ENCODE measurements around the gene UNC5C.

The UNC5C gene

GRCh38 chr4:95536650-95537049 is 12.1 kb downstream of the UNC5C start:
- Mint-ChIP-seq H3K4me1 (no peaks in the 10 kb centered on the region), H3K36me3 (no peaks in the 10 kb centered on the region), H3K27ac (no peak overlapping the region), H3K9me3 (peaks cover 2% of the 10 kb centered on the region), H3K4me3 (no peak overlapping the region)
- no peak for DNase-seq (ENCODE audit: low spot score in 2 of 2)
- ATAC-seq: no peak

GRCh38 chr4:95535180-95535579 is 13.6 kb downstream of the UNC5C start:
- H3K9me3 Mint-ChIP-seq: peaks cover under 1% of the 10 kb centered on the region
- no peak overlapping the region for H3K27ac Mint-ChIP-seq
- no peak for ATAC-seq
- no peak for DNase-seq (ENCODE audit: low spot score in 2 of 2)
- H3K36me3 Mint-ChIP-seq: no peaks in the 10 kb centered on the region
- H3K4me1 Mint-ChIP-seq: no peaks in the 10 kb centered on the region
- H3K4me3 Mint-ChIP-seq: no peak overlapping the region

- H3K9me3 Mint-ChIP-seq: no peaks in the 10 kb centered on the region
Measured at GRCh38 chr4:95534032-95534431, 14.7 kb downstream of the UNC5C start.

GRCh38 chr4:95533254-95533653 is 15.5 kb downstream of the UNC5C start:
- no peak overlapping the region for H3K4me3 Mint-ChIP-seq
- ATAC-seq (no peak), DNase-seq (ENCODE audit: low spot score in 2 of 2) (no peak)
- no peaks in the 10 kb centered on the region for H3K4me1 Mint-ChIP-seq
- peaks cover 4% of the 10 kb centered on the region for H3K9me3 Mint-ChIP-seq
- H3K36me3 Mint-ChIP-seq: no peaks in the 10 kb centered on the region
- no peak overlapping the region for H3K27ac Mint-ChIP-seq

More at GRCh38 chr4:95534032-95534431, 14.7 kb downstream of the UNC5C start:
- ATAC-seq (no peak), DNase-seq (ENCODE audit: low spot score in 2 of 2) (no peak)
- Mint-ChIP-seq H3K27ac (no peak overlapping the region), H3K4me1 (no peaks in the 10 kb centered on the region), H3K4me3 (no peak overlapping the region), H3K36me3 (no peaks in the 10 kb centered on the region)

- Mint-ChIP-seq H3K4me3 (no peak overlapping the region), H3K27ac (no peak overlapping the region), H3K9me3 (peaks cover 4% of the 10 kb centered on the region), H3K4me1 (no peaks in the 10 kb centered on the region), H3K36me3 (no peaks in the 10 kb centered on the region)
- ATAC-seq (no peak), DNase-seq (ENCODE audit: low spot score in 2 of 2) (no peak)
Measured at GRCh38 chr4:95532305-95532704, 16.5 kb downstream of the UNC5C start.

- H3K9me3 Mint-ChIP-seq: peaks cover 4% of the 10 kb centered on the region
- no peaks in the 10 kb centered on the region for H3K36me3 Mint-ChIP-seq
- ATAC-seq (no peak), DNase-seq (ENCODE audit: low spot score in 2 of 2) (no peak)
- no peaks in the 10 kb centered on the region for H3K4me1 Mint-ChIP-seq
- H3K27ac Mint-ChIP-seq: no peak overlapping the region
- no peak overlapping the region for H3K4me3 Mint-ChIP-seq
Measured at GRCh38 chr4:95531141-95531540, 17.6 kb downstream of the UNC5C start.

- DNase-seq (ENCODE audit: low spot score in 2 of 2): no peak
- Mint-ChIP-seq H3K4me3 (no peak overlapping the region), H3K27ac (no peak overlapping the region), H3K4me1 (no peaks in the 10 kb centered on the region), H3K9me3 (peaks cover 4% of the 10 kb centered on the region), H3K36me3 (no peaks in the 10 kb centered on the region)
- no peak for ATAC-seq
Measured at GRCh38 chr4:95529946-95530345, 18.8 kb downstream of the UNC5C start.

- no peaks in the 10 kb centered on the region for H3K4me1 Mint-ChIP-seq
- H3K36me3 Mint-ChIP-seq: no peaks in the 10 kb centered on the region
- H3K27ac Mint-ChIP-seq: no peak overlapping the region
- ATAC-seq: no peak
- no peak for DNase-seq (ENCODE audit: low spot score in 2 of 2)
- H3K4me3 Mint-ChIP-seq: no peak overlapping the region
- peaks cover 4% of the 10 kb centered on the region for H3K9me3 Mint-ChIP-seq
Measured at GRCh38 chr4:95528388-95528948, 20.3 kb downstream of the UNC5C start.

GRCh38 chr4:95526075-95526474 is 22.7 kb downstream of the UNC5C start:
- H3K27ac Mint-ChIP-seq: no peak overlapping the region
- no peak overlapping the region for H3K4me3 Mint-ChIP-seq
- H3K9me3 Mint-ChIP-seq: peaks cover 9% of the 10 kb centered on the region
- no peak for ATAC-seq
- H3K4me1 Mint-ChIP-seq: no peaks in the 10 kb centered on the region
- no peaks in the 10 kb centered on the region for H3K36me3 Mint-ChIP-seq
- DNase-seq (ENCODE audit: low spot score in 2 of 2): no peak

GRCh38 chr4:95524729-95525128 is 24.0 kb downstream of the UNC5C start:
- Mint-ChIP-seq H3K9me3 (peaks cover 9% of the 10 kb centered on the region), H3K4me3 (no peak overlapping the region), H3K36me3 (no peaks in the 10 kb centered on the region), H3K27ac (no peak overlapping the region), H3K4me1 (no peaks in the 10 kb centered on the region)
- no peak for DNase-seq (ENCODE audit: low spot score in 2 of 2)
- no peak for ATAC-seq

- H3K27ac Mint-ChIP-seq: no peak overlapping the region
- peaks cover 9% of the 10 kb centered on the region for H3K9me3 Mint-ChIP-seq
- DNase-seq (ENCODE audit: low spot score in 2 of 2): no peak
- ATAC-seq: no peak
- no peak overlapping the region for H3K4me3 Mint-ChIP-seq
- no peaks in the 10 kb centered on the region for H3K36me3 Mint-ChIP-seq
- H3K4me1 Mint-ChIP-seq: no peaks in the 10 kb centered on the region
Measured at GRCh38 chr4:95524184-95524583, 24.6 kb downstream of the UNC5C start.

- Mint-ChIP-seq H3K4me3 (no peak overlapping the region), H3K27ac (no peak overlapping the region), H3K36me3 (no peaks in the 10 kb centered on the region), H3K4me1 (no peaks in the 10 kb centered on the region), H3K9me3 (peaks cover 6% of the 10 kb centered on the region)
- no peak for DNase-seq (ENCODE audit: low spot score in 2 of 2)
- ATAC-seq: no peak
Measured at GRCh38 chr4:95522682-95523530, 25.9 kb downstream of the UNC5C start.

GRCh38 chr4:95517576-95518345 is 31.0 kb downstream of the UNC5C start:
- Mint-ChIP-seq H3K9me3 (peaks cover 3% of the 10 kb centered on the region), H3K4me1 (no peaks in the 10 kb centered on the region), H3K4me3 (no peak overlapping the region), H3K27ac (no peak overlapping the region), H3K36me3 (no peaks in the 10 kb centered on the region)
- DNase-seq (ENCODE audit: low spot score in 2 of 2) (no peak), ATAC-seq (no peak)

- Mint-ChIP-seq H3K27ac (no peak overlapping the region), H3K4me1 (no peaks in the 10 kb centered on the region), H3K4me3 (no peak overlapping the region), H3K9me3 (peaks cover 3% of the 10 kb centered on the region), H3K36me3 (no peaks in the 10 kb centered on the region)
- ATAC-seq (no peak), DNase-seq (ENCODE audit: low spot score in 2 of 2) (no peak)
Measured at GRCh38 chr4:95516528-95517017, 32.2 kb downstream of the UNC5C start.

- no peak for ATAC-seq
- no peak overlapping the region for H3K27ac Mint-ChIP-seq
- H3K4me1 Mint-ChIP-seq: no peaks in the 10 kb centered on the region
- no peaks in the 10 kb centered on the region for H3K36me3 Mint-ChIP-seq
- no peak for DNase-seq (ENCODE audit: low spot score in 2 of 2)
- H3K4me3 Mint-ChIP-seq: no peak overlapping the region
- peaks cover 4% of the 10 kb centered on the region for H3K9me3 Mint-ChIP-seq
Measured at GRCh38 chr4:95515589-95515988, 33.2 kb downstream of the UNC5C start.
